ENCODE results near the gene TRMT44.
"Not testable (repeated sequence)": the region's sequence is repeated elsewhere in the genome, so short reads cannot be mapped to it uniquely, and the experiment has no call there.

TRMT44 gene

DNA sequence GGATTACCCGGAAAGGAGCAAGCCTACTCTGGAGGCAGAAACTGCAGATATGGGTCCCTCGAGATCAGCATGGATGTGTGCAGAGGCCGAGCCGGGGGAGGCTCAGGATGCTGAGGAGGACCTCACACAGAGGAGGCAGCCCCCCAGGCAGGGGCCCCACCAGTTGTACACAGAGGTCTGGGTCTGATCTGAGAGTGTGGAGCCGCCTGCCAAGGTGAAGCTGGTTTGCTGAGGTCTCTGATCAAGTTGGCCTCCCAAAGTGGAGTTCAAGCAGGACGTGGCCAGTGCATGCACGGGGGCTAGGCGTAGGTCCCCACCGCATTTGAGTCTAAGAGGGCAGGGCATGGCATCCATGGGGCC lies 35.1 kb upstream of the TRMT44 start:
- no peak for DNase-seq (ENCODE audit: low read depth in 2 of 2)

DNA sequence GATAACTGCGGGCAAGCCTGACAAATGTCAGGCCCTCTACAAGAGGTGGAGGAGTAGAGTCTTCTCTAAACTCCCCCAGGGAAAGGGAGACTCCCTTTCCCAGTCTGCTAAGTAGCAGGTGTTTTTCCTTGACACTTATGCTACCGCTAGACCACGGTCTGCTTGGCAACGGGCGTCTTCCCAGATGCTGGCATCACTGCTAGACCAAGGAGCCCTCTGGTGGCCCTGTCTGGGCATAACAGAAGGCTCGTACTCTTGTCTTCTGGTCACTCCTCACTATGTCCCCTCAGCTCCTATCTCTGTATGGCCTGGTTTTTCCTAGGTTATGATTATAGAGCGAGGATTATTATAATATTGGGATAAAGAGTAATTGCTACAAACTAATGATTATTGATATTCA lies 33.7 kb upstream of the TRMT44 start:
- not testable (repeated sequence) for DNase-seq (ENCODE audit: low read depth in 2 of 2)

DNA sequence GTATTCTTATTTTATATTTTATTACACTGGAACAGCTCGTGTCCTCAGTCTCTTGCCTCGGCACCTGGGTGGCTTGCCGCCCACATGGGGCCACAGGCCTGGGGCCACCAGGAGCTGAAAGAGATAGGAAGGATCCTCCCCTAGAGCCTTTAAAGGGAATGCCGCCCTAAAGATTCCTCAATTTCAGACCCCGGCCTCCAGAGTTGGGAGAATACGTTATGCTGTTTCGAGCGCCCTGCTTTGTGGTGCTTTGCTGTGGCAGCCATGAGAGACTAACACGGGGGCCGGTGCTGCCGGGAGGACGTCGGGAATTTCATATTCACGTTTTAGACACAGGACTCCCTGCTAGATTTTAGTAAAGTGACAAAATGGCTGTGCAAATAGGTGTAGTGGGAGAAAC lies 33.3 kb upstream of the TRMT44 start:
- no peak for DNase-seq (ENCODE audit: low read depth in 2 of 2)

DNA sequence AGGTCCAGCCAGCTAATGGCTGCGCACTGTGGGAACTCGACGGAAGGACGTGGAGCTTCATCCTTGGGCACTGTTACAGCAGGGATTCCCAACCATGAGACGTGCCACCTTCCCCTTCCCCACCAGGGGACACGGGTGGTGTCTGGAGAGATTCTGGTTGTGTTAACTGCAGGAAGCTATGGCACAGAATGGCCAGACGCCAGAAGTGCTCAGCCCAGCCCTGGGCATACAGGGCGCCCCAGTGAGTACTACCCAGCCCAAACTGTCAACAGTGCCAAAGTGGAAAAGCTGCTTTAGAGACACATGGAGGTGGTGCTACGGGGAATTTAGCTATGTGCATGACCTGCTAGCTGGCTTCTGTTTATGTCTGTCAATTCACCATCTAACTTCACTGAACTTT lies 32.8 kb upstream of the TRMT44 start:
- DNase-seq (ENCODE audit: low read depth in 2 of 2), result no peak

DNA sequence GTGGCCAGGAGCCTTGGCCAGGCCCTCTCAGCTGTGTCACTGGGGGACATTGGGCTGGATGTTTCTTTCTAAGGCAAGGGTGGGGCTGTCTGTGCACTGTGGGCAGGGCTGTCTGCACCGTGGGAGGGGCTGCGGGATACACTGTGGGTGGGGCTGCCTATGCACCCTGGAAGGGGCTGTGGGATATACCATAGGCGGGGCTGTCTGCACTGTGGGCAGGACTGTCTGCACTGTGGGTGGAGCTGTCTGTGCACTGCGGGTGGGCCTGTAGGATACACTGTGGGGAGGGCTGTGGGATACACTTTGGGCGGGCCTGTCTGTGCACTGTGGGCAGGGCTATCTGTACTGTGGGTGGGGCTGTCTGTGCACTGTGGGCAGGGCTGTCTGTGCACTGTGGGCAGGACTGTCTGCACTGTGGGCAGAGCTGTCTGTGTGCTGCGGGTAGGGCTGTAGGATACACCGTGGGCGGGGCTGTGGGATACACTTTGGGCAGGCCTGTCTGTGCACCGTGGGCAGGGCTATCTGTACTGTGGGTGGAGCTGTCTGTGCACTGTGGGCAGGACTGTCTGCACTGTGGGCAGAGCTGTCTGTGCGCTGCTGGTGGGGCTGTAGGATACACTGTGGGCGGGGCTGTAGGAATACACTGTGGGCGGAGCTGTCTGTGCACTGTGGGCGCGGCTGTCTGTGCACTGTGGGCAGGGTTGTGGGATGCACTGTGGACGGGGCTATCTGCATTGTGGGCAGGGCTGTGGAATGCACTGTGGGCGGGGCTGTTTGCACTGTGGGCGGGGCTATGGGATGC lies 31.1 kb upstream of the TRMT44 start:
- no peak for DNase-seq (ENCODE audit: low read depth in 2 of 2)

DNA sequence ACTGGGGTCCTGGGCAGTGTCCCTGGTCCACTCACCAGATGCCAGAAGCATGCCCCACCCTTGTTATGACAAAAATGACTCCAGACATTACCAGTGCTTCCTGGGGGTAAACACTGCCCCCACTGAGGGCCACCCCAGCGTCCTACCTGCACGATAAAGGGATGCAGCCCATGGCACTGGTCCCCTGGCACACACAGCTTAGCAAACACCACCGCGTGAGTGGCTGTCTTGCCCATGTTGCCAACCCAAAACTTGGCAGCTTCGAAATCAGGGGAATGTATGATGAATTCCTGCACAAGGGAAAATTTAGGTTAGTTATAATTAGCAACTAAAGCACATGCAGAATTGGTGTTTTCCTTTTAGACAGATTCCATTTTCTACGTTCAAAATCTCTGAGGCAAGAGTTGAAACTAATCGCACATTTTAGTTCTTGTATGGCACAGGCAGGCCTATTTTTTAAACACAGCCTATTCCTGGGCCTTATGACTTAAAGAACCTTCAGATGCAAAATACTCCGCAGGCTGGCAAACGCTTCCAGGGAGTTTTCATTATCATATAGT lies 30.4 kb upstream of the TRMT44 start:
- no peak for DNase-seq (ENCODE audit: low read depth in 2 of 2)

DNA sequence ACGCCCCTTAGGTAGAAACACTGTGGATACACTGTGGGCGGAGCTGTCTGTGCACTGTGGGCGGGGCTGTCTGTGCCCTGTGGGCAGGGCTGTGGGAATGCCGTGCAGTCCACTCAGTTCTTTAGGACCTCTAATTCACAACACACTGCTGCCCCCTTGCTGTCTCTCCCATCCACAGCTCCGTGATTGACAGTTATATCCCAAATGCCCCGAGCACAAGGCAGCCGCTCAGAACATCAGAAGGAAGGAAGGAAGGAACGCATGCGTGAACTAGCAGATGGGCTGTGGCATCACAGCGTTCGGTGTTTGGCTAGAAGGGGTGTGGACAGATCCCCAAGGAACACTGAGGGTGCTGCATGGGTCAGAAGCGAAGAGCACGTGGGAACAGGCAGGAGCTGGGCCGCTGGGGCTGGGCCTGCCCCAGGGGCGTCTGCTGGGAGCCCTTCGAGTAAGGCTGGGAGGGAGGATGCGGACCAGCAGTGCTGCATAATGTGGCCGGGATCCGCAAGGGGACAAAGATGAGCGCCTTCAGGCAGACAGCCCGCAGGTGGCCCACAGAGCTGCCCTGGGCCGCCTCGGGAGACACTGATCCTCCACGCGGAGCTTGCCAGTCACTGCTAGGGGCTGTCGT lies 29.8 kb upstream of the TRMT44 start:
- DNase-seq (ENCODE audit: low read depth in 2 of 2), result no peak

DNA sequence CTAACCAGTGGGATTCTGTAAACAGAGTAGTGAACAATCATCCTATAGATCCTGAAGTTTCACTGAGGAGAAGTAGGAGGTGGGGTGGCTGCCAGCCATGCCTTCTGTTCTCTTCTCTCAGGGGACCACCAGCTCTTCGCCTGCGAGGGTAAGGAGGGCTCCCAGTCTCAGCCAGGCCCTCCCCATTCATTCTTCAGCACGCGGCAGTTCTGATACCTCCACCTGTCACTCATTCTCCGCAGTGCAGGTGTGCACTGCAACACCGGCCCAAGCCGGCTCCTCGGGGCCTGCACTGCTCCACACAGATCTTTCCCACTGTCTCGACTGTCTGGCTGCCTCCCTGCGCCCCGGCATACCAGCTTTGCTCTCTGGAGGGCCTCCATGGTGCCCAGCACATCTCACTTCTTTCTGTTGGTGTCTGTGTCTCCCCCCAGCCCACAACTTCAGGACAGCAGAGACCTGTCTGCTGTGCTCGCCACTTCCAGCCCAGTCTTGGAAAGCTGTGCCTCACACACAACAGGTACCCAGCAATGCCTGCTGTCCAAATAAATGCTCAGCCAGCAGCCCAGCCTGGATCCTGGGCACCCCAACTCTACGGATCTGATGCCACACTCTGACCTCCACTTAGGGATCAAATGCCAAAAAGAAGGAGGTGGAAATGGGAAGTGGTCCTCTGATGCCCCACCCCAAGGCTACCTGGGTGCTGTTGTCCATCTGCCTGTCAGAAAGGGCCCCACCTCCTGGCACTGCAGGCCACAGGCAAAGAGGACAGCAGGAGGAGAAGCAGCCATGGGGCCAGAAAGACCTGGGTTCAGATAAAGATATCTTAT lies 29.0 kb upstream of the TRMT44 start:
- no peak for DNase-seq (ENCODE audit: low read depth in 2 of 2)

DNA sequence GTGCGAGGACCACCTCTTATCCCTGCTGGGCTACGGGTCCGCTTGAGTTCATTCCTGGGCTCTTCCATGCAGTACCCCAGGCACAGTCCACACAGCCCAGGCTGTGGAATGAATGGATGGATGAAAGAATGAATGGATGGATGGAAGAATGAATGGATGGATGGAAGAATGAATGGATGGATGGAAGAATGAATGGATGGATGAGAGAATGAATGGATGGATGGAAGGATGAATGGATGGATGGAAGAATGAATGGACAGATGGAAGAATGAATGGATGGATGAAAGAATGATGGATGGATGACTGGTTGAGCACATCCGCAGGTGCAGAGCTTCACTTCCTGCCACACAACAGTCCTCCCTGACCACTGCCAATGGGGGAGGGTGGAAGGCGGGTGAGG lies 28.3 kb upstream of the TRMT44 start:
- DNase-seq (ENCODE audit: low read depth in 2 of 2), result no peak

DNA sequence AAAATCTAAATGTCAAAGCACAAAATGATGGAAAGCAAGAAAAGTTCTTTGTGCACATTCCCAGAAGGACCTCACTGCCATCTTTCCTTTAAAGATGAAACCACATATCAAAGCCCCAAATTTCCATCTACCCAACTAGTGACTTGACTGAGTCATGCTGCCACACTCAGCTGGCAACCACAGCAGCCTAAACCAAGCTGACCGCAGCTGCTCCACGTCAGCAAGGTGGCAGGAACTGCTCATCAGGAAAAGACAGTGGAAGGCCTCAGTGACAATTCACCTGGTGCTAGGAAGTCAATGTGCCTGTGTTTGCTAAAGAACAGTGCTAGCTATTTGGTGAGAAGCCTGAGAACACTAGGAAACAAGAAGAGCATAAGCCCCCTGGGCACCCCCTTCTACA lies 26.2 kb upstream of the TRMT44 start:
- DNase-seq (ENCODE audit: low read depth in 2 of 2), result no peak

DNA sequence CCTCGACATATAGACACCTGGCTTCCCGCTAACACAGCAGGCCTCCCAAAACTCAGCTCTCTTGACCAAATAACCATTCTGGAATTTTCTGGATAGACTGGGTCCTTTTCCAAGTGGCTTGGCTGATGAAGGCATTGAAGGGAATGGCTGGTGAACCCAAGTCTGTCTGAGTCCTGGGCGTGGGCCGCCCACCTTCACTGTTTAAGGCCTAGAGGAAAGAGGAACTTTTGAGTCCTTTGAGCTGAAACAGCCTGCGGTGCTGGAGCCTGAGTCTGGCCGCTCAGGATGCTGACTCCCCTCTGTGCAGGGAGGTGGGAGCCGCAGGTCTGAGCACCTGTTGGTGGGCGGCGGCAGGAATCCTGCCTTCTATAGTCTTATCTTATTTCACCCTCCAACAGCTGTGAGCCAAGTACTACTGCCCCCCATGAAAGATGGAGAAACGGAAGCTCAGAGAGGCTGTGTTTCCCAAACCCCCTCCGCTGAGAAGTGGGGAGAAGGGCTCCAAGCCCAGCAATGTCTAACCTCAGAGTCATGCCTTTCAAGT lies 23.4 kb upstream of the TRMT44 start:
- DNase-seq (ENCODE audit: low read depth in 2 of 2), result no peak

DNA sequence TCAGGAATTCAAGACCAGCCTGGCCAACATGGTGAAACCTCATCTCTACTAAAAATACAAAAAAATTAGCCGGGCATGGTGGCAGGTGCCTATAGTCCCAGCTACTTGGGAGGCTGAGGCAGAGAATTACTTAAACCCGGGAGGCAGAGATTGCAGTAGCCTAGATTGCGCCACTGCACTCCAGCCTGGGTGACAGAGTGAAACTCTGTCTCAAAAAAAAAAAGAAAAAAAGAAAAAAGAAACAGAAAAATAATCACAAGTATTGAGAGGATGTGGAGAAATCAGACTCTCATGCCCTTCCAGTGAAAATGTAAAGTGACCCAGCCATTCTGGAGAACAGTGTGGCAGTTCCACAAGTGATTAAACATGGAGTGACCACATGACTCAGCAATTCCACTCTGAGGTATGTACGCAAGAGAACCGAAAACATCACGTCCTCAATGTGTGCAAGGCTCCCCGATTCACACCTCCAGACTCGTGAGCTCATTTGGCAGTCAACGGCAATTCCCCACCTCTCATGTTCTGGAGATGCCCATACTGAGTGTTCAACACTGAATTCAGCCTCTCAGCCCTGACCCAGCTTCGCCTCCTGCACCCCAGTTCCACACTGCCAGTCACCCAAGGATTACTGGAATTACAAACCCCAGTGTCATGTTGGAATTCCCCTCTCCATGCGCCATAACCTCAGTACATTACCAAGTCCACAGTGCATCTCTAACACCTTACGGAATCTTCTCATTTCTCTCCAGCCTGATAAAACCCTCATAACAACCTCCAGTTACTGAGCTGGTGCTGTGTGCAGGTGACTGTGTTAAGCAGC lies 21.1 kb upstream of the TRMT44 start:
- DNase-seq (ENCODE audit: low read depth in 2 of 2), result no peak

DNA sequence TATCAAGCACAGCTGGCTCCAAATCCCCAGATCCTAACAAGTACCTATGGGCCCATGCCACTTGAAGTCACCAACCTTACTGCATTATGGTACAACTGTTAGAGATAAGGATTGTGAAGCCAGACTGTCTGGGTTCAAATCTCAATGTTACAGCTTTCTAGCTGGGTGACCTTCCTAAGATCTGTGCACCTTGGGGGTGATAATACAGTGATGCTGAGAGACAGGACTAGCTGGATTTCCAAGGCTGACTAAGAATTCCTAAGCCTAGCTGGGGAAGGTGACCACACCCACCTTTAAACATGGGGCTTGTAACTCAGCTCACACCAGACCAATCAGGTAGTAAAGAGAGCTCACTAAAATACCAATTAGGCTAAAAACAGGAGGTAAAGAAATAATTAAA lies 20.4 kb upstream of the TRMT44 start:
- DNase-seq (ENCODE audit: low read depth in 2 of 2), result not testable (repeated sequence)

DNA sequence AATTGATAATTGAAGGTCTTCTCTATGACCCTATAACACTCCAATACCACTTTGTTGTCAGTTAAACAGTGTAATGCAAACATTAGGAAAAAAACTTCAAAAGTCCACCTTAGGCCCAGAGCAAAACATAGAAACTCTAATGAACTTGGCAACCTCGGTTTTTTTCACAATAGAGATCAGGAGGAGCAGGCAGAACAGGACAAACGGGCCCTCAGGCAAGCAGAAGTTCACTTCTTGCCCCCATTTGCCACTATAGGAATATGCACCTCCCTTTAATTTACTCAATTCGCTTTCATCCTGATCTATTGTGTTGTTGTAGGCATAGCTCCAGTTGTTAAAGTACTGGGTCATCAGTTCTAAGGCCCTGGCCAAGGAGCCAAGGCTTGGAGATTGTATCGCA lies 18.2 kb upstream of the TRMT44 start:
- no peak for DNase-seq (ENCODE audit: low read depth in 2 of 2)

DNA sequence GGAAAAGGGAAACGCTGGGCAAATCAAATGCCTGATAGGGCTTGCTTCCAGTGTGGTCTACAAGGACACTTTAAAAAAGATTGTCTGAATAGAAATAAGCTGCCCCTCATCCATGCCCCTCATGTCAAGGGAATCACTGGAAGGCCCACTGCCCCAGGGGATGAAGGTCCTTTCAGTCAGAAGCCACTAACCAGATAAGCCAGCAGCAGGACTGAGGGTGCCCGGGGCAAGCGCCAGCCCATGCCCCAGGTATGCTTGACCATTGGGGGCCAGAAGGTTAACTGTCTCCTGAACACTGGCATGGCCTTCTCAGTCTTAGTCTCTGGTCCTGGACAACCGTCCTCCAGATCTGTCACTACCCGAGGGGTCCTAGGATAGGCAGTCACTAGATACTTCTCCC lies 17.8 kb upstream of the TRMT44 start:
- no peak for DNase-seq (ENCODE audit: low read depth in 2 of 2)

DNA sequence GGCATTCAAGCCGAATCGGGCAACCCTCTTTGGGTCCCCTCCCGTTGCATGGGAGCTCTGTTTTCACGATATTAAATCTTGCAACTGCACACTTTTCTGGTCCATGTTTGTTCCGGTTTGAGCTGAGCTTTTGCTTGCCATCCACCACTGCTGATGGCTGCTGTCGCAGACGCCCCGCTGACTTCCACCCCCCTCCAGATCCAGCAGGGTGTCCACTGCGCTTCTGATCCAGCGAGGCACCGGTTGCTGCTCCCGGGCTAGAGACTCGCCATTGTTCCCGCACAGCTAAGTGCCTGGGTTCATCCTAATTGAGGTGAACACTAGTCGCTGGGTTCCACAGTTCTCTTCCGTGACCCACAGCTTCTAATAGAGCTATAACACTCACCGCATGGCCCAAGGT lies 13.3 kb upstream of the TRMT44 start:
- no peak for DNase-seq (ENCODE audit: low read depth in 2 of 2)

DNA sequence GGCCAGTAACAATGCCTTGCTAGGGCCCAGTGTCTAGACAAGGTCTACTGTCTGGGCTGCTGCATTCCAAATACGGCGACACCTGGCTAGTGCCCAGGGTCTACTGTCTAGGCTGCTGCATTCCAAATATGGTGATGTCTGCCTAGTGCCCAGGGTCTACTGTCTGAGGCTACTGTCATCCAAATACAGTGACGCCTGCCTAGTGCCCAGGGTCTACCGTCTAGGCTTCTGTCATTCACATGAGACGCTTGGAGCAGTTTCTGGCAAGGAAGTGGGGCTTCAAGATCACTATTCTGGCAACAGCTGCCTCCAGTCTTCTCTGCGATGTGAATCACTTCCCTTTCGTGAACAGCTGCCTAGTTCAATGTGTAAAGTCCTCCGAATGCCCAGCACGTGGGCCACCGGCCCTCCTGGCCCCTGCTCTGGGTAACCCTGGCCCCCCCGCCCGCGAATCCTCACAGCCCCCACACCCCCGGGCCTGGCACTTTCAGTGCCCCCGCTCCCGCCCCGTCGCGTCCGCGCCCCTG lies 12.8 kb upstream of the TRMT44 start:
- DNase-seq (ENCODE audit: low read depth in 2 of 2), result no peak

DNA sequence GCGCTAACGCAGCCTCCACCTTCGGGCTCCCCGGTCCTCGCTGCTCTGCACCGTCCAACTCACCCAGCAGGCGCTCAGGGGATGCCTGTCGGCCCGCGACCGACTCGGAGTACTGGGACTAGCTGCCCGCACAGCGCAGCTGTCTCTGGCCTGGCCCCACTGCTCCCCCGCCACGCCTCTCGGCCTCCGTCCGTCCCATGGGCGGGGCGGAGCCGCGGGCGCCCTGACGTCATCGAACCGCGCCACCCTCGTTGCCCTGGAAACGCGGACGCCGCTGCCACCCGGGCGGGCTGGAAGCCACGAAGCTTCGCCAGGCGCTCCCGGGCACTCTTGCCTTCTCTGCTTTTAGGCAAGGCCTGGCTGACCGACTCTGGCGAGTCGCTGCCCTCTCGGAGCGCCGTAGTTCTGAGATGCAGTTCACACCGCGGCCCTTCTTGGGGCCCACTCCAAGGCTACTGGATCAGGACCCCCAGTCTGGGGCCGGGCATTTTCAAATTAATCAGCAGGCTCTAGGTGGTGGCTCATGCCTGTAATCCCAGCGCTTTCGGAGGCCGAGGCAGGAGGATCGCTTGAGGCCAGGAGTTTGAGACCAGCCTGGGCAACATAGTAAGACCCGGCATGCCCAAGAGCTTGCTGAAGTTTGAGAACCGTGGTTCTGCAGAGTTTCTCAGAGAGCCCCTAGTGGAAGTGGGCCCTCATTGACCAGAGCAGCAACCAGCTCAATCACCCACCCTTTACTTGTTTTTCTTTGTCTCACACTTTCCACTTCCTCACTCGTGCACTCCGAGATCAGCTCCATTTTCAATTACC lies 12.1 kb upstream of the TRMT44 start:
- peak; percentile 65 for DNase-seq (ENCODE audit: low read depth in 2 of 2)

DNA sequence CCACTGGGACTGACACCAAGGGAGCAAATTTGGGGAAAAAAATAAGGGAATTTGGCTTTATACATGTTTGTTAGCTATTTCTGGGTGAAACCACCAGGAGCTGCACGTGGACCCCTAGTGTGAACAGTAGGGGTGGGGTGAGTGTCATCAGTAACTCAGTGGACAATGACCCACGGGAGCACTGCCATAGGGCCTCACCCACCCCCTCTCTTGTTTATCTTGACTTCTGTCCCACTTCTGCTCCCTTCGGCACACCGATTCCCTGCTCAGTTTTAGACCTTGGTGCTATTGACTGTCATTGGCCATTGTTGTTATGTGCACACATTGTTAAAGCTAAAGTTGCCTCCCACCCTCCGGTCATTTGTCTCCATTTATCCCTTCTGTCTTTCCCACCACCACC lies 9.0 kb upstream of the TRMT44 start:
- no peak for DNase-seq (ENCODE audit: low read depth in 2 of 2)

DNA sequence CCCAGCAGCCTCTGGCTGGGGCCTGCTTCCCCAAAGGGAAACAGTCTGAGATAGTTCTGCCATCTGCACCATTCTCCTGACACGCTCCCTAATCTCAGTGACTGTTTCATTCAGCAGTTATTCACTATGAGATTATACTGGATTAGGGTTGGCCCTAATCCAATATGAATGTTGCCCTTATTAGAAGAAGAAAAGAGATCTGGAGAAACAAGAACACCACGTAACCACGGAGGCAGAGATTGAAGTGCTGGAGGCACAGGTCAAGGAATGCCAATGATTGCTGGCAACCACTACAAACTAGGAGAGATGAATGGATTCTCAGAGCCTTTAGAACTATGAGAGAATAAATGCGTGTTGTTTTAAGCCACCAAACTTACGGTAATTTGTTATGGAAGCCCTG lies 7.4 kb upstream of the TRMT44 start:
- no peak for DNase-seq (ENCODE audit: low read depth in 2 of 2)

All from fibroblast of skin of left quadriceps (primary cell).